Putamen (tissue), 1 donor: ENCODE results near the gene MS4A10.
"Not testable (repeated sequence)": the region's sequence is repeated elsewhere in the genome, so short reads cannot be mapped to it uniquely, and the experiment has no call there.

ENCODE experiments used
- DNase-seq: peaks from one replicate; pipeline ENCODE4 v3.0.0-alpha.2; 2016; ENCODE audit warnings: low spot score

Gene MS4A10

DNA sequence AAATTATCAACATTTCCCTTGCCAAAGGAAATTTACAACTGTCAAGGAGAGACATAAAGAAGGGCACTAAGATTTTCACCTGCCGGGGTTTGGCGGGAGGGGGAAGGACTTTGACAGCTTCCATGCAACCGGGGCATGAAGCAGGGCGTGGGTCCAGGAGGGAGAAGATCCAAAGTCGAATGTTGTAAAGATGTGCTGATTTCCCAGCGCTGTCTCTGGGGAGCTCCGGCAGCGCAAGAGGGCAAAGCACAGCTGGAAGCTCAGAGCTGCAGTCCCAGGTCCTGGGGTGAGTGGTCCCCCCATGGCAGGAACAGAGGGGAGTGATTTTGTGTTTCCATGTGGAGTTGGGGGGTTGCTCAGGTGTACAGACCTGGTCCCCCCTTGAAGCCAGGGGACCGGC lies at the start of gene MS4A10:
Gene MS4A10 (plus strand): TSS at position 198 of the 400 bp plus-strand sequence. CDS start 5,003 bp downstream, outside the sequence.
- DNase-seq, result no peak

DNA sequence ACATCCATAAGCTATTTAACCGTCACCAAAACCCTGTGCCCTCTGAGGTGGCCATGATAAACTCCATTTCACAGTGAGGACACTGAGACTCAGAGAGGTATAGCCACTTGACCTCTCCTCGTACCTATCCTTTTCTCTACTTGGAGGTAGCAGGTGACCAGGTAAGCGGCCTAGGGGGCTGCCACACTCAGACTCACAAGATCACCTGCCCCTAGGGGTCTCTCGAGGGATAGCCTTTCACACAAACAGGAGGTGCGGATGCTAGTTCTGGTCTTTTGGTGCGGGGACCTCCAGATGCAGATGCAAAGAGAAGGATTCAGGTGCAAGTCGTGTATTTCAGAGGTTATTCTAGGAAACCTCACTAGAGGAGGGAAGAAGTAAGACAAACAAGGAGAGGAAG lies 46.0 kb upstream of the MS4A10 start:
- DNase-seq, result no peak

GRCh38 chr11:60740573-60740972 lies 44.6 kb upstream of the MS4A10 start:
- no peak for DNase-seq

DNA sequence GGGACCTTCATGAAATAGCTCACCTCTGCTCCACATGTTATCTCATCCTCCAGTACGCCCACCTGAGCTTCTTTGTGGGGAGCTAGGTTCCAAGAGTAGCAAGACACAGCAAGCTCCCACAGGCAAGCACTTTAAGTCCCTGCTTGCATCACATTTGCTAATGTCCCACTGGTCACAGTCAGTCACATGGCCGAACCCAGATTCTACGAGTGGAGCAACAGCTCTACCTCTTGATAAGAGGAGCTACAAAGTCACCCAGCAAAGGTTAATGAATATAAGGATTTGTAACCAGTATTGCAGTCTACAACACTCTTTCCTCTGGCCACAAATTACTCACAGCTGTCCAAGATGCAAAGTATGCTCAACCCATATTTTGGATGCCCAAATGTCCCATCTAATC lies 43.7 kb upstream of the MS4A10 start:
- DNase-seq, result no peak

- DNase-seq, result no peak
These were observed 42.1 kb upstream of the MS4A10 start for GRCh38 chr11:60743058-60743457.

GRCh38 chr11:60744114-60744513 lies 41.0 kb upstream of the MS4A10 start:
- DNase-seq, result no peak

DNA sequence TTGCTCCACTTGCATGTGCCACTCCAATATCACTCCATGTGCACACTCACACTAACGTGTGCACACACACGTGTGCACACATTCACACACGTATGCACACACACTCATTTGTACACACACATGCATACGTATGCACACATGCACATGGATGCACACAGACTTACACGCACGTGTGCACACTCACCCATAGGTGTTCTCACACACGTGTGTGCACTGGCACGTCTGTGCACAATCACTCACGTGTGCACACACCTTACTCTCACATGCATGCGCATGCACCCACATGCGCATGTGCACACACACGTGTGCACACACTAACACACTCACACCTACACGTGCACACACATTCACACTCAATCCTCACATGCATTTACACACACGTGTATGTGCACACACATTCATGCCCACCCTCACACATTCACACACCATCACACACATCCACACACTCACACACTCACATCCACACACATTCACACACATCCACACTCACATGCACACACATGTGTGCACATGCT lies 37.7 kb upstream of the MS4A10 start:
- DNase-seq, result no peak

GRCh38 chr11:60748225-60748624 lies 36.9 kb upstream of the MS4A10 start:
- DNase-seq, result no peak

GRCh38 chr11:60748821-60749220 lies 36.3 kb upstream of the MS4A10 start:
- DNase-seq, result no peak

DNA sequence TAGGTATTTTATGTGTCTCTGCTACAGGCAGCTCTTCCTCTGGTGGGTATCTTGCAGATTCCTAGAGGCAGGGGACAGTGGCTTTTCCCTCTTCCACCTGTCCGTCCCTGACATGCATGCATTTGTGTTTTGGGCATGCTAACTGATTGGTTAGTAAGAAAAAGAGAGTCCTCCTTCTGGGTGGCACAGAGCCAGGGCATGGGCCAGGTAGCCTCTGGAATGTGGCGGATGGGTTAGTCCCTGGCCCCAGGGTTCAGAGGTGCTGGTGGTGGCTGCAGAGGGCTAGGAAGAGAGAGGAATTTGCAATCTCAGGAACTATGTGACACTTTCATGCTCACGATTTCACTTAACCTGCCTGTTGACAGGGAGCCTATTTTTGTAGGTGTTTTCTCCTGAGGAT lies 34.2 kb upstream of the MS4A10 start:
- DNase-seq, result no peak

DNA sequence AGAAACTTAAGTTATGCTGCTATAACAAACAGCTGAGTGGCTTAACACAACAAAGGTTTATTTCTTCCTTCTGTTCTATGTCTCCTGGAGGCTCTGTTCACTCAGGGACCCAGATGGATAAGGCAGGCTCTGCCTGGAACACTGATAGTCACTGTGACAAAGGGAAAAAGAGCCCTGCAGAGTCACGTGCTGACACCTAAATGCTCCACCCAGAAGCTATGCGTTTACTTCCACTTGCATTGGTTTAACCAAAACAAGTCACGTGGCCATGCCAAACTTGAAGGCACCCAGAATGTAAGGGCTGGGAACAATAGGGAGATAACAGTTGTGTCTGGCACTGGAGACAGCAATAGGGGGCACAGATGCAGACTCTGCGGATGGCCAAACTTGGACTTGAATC lies 31.8 kb upstream of the MS4A10 start:
- DNase-seq, result no peak

DNA sequence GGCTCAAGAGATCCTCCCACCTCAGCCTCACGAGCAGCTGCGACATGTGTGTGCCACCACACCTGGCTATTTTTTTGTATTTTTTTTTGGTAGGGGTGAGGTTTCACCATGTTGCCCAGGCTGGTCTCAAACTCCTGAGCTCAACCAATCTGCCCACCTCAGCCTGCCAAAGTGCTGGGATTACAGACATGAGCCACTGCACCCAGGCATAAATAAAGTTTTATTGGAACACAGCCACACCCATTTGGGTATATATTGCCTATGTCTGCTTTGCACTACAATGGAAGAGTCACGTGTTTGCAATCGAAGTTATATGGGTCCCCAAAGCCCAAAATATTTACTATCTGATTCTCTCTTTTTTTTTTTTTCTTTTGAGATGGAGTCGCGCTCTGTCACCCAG lies 30.2 kb upstream of the MS4A10 start:
- DNase-seq, result no peak

GRCh38 chr11:60756307-60757032 lies 28.7 kb upstream of the MS4A10 start, which contains the start of gene MS4A15:
Gene MS4A15, plus strand, starts transcription at chr11:60756867. Its CDS starts 6,867 bp downstream, at chr11:60763734.
- no peak for DNase-seq

DNA sequence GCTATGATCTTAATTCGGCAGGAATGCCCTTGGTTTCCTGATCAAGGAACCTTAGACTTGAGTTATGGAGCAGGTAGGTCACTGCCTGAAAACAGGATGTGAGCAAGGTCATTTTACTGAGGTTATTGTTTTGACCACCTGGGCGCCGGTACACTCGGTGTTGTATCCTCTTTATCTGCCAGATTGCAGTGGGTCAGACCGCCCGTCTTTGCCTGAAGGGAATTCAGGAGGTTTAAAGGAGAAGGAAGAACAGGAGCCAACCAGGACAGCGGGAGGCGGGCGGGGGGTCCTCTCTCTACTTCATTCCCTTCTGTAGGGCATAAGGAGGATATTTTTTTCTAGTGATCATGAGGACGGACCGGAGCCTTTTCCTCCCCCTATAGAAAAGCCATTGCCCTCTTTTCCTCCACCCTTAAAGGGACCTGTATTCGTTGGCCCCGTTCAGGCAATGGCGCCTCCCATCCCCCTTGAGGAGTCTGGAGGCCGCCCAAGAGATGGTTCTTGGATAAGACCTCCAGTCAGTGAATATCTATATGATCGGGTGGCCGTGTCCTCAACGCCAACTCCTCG lies 27.8 kb upstream of the MS4A10 start:
- no peak for DNase-seq

GRCh38 chr11:60758671-60759070 lies 26.5 kb upstream of the MS4A10 start:
- DNase-seq, result not testable (repeated sequence)

DNA sequence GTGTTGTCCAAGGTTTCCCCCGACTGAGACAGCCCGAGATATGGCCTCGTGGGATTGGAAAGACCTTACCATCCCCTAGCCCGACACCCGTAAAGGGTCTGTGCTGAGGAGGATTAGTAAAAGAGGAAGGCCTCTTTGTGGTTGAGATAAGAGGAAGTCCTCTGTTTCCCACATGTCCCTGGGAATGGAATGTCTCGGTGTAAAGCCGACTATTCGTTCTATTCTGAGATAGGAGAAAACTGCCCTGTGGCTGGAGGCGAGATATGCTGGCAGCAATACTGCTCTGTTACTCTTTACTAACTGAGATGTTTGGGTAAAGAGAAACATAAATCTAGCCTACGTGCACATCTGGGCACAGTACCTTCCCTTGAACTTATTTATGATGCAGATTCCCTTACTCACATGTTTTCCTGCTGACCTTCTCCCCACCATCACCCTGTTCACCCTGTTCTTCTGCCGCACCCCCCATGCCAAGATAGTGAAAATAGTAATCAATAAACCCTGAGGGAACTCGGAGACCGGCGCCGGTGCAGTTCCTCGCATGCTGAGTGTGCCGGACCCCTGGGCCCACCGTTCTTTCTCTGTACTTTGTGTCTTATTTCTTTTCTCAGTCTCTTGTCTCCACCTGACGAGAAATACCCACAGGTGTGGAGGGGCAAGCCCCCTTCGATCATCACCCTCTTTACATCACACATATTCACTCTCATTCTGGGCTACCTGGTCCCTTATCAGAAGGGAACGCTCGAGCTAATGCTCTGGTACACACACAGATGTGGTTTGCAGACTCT lies 25.5 kb upstream of the MS4A10 start:
- DNase-seq, result not testable (repeated sequence)

DNA sequence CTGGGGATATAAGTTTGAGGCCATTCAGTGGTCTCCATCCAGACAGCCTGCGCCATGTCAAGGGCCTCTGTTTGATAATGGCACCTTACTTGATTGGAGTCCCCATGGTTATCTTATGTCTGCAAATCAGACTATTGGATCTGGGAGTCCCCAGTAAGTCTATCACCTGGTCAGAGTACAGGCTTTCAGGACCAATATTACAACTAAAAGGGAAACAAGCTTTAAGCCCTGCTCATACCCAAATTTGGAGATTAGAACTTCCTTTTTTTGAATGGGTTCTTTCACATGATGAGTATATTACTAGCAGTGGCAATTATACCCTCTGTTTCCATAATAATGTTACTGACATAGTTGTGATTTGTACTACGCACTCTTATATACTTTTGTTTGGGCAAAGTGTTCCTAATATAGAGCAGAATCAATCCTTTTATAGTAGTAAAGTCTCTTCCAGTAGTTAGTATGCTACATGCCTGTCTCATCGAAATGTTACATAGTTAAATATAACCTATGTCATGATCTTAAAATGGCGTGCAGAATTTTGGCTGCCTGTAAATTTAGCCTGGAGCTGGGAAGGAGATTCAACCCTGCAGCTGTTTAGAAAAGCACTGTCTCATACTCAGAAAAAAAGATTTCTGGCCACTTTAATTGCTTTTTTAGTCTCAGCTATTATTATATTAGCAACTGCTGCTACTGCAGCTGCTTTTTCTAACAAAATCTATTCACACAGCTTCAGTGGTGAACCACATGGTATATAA lies 23.5 kb upstream of the MS4A10 start:
- no peak for DNase-seq

DNA sequence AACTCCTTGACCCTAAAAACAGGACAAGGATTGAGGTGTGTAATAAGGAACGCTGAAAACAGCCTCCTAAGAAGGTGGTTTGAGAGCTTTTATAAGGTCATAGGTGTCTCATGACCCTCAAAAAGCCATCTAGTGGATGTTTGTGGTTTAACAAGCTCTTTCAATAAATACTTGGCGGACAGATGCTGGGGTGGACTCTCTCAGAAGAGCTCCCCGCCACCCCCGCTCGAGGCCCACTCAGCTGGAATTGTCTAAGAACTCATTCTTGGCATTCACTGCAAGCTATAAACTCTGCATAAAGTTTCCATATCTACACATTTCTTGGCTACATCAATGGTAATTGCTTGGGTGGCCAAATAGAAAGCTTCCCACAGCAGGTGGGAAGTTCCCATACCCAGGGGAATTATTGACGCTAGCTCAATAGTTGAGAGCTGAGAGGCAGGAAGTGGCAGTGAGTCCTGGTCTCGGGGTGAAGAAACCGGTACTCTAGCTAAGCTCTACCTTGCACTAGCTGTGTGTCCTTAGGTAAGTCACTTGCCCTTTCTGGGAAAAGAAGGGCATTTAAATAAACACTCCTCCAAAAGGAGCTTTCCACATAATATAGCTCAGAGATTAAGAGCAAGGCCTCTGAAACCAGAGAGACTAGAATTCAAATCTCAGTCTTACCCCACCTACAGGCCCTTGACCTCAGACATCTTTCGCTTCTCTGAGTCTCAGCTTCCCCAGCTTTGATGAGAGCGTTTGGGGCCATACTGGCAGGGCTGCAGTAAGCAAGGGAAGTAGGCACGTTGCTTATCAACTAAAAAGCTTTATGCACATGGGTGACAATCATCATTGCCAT lies 22.1 kb upstream of the MS4A10 start:
- no peak for DNase-seq

- DNase-seq, result no peak
These were observed 21.3 kb upstream of the MS4A10 start for GRCh38 chr11:60763692-60764369.

- no peak for DNase-seq
These were observed 20.3 kb upstream of the MS4A10 start for GRCh38 chr11:60764879-60765278.

DNA sequence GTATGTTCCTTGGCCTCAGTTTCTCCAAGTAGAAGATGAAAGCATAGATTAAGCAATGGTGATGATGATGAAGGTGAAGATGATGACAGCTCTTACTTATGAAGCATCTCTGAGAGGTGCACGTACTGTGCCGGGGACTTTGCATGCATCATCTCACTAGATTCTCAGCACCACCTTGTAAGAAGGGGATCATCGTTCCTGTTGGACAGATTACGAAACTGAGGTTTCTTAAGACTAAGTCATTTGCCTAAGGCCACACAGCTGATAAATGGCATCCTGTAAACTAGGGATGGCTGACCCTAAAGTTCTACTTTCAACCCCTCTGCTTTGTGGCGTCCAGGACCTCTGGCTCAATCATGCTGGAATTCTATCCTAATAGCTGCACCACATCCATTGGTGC lies 19.8 kb upstream of the MS4A10 start:
- DNase-seq, result no peak
